Caco-2 (cell line): Measurements from ENCODE around the gene HIGD2A. TPM values are rescaled to one million over a fixed set of nuclear protein-coding genes. Genes with fewer than 3 reads are reported as not detected.

Experiments used
- BruUV-seq: library from RNA; stranded (reverse); fragments of 400-500 nt; replicated peaks from 2 replicates; lab custom pipeline; 2021; lab: Mats Ljungman, UMichigan
- CTCF ChIA-PET: fragments of 300-600 bp; sonication (Branson Sonifier 250); formaldehyde crosslinking; loops from one replicate; lab custom pipeline; 2022; ENCODE audit warnings: antibody characterized with exemption; lab: Charles Lee
- POLR2A ChIA-PET: fragments of 300-600 bp; sonication (Branson Sonifier 250); formaldehyde crosslinking; loops from one replicate; lab custom pipeline; 2022; ENCODE audit warnings: antibody characterized with exemption; lab: Charles Lee
- DNase-seq, 2 experiments: peaks; one replicate each; pipeline versions ENCODE4 v3.0.0 to v3.0.0-alpha.2; 2020 to 2022
- H3K27me3 ChIP-seq: replicated peaks from 2 replicates; pipeline ENCODE4 v1.6.0; 2011; ENCODE audit warnings: low read length; ENCODE audit not compliant: control insufficient read depth, insufficient read depth
- H3K36me3 ChIP-seq: 2 replicates; pipeline ENCODE4 v1.5.1; 2011; ENCODE audit warnings: low read length; ENCODE audit not compliant: control insufficient read depth, insufficient read depth
- H3K4me1 ChIP-seq: fragments of 250-450 bp; sonication (Bioruptor Pico); 2 replicates; pipeline ENCODE4 v1.5.1; 2020; ENCODE audit warnings: mild to moderate bottlenecking
- H3K4me3 ChIP-seq: 2 replicates; pipeline ENCODE4 v1.5.1; 2011; ENCODE audit warnings: low read depth, mild to moderate bottlenecking, control low read depth, low read length
- H3K9me3 ChIP-seq: fragments of 250-450 bp; sonication (Bioruptor Pico); 2 replicates; pipeline ENCODE4 v1.5.1; 2020; ENCODE audit warnings: mild to moderate bottlenecking, moderate library complexity
- H3K27ac Mint-ChIP-seq: one replicate; pipeline ENCODE4 v1.8.0; 2022; ENCODE audit warnings: mixed read lengths; ENCODE audit not compliant: unreplicated experiment
- H3K27me3 Mint-ChIP-seq: one replicate; pipeline ENCODE4 v1.8.0; 2022; ENCODE audit warnings: mixed read lengths; ENCODE audit not compliant: insufficient read depth, unreplicated experiment
- H3K36me3 Mint-ChIP-seq: one replicate; pipeline ENCODE4 v1.8.0; 2022; ENCODE audit warnings: mild to moderate bottlenecking, mixed read lengths; ENCODE audit not compliant: insufficient read depth, unreplicated experiment
- H3K4me1 Mint-ChIP-seq: one replicate; pipeline ENCODE4 v1.8.0; 2022; ENCODE audit warnings: low read depth, mixed read lengths; ENCODE audit not compliant: unreplicated experiment
- H3K4me3 Mint-ChIP-seq: one replicate; pipeline ENCODE4 v1.8.0; 2022; ENCODE audit warnings: mild to moderate bottlenecking, moderate library complexity, mixed read lengths; ENCODE audit not compliant: unreplicated experiment
- H3K9me3 Mint-ChIP-seq: one replicate; pipeline ENCODE4 v1.8.0; 2022; ENCODE audit warnings: mixed read lengths; ENCODE audit not compliant: unreplicated experiment
- CTCF ChIP-seq, 2 experiments: fragments of 200-600 bp in 1 of 2; IDR thresholded peaks; 1 replicate in 1 of 2; 2 replicates in 1 of 2; pipeline versions ENCODE4 v1.5.1 to v1.8.0; 2011 to 2022; ENCODE audit warnings: antibody characterized with exemption in 1 of 2, control low read depth in 1 of 2, inconsistent platforms in 1 of 2, low read depth in 1 of 2, low read length in 1 of 2, mild to moderate bottlenecking in 1 of 2, moderate library complexity in 1 of 2; ENCODE audit not compliant: insufficient read depth in 1 of 2, severe bottlenecking in 1 of 2, unreplicated experiment in 1 of 2
- intact Hi-C: fragments of 100-400 bp; cut with micrococcal nuclease; formaldehyde crosslinking; loops from one replicate; pipeline ENCODE4 v1.10.0; 2022; ENCODE audit not compliant: unreplicated experiment
- total RNA-seq: library from RNA; stranded (reverse); gene quantifications from 2 replicates; pipeline ENCODE4 v1.2.3, GENCODE V29; 2022

The HIGD2A gene
- total RNA-seq, 1 experiment from 2014 or later = 110 TPM

GRCh38 chr5:176368726-176369125 lies 19.8 kb upstream of the HIGD2A start:
- H3K4me3 Mint-ChIP-seq = no peak overlapping the region
- Histone ChIP-seq H3K4me3 (no peak overlapping the region), H3K27me3 (no peaks in the 10 kb centered on the region), H3K4me1 (no peaks in the 10 kb centered on the region; the same call in 1 of the 2 replicates), H3K9me3 (no peaks in the 10 kb centered on the region), H3K36me3 (no peaks in the 10 kb centered on the region)
- H3K36me3 Mint-ChIP-seq = peaks cover 5% of the 10 kb centered on the region
- BruUV-seq = no TSS peak
- H3K27ac Mint-ChIP-seq = no peak overlapping the region
- ChIA-PET CTCF (interaction anchor here (0.6 kb wide), 2 partner anchors 38 to 639 kb away, joined by 3 to 13 read pairs; no protein-coding TSS in a partner anchor), POLR2A (no interaction called here)
- no peaks in the 10 kb centered on the region for H3K4me1 Mint-ChIP-seq
- no peak for DNase-seq
- intact Hi-C loops = no loop called here
- no peaks in the 10 kb centered on the region for H3K9me3 Mint-ChIP-seq
- no peak for TF ChIP-seq CTCF (IDR thresholded peaks at IDR 0.05; ENCODE audit: insufficient read depth in 1 of 2, low read depth in 1 of 2, low read length in 1 of 2, severe bottlenecking in 1 of 2, unreplicated experiment in 1 of 2)
- no peaks in the 10 kb centered on the region for H3K27me3 Mint-ChIP-seq

GRCh38 chr5:176369934-176370711 lies 18.4 kb upstream of the HIGD2A start:
- Histone ChIP-seq H3K9me3 (no peaks in the 10 kb centered on the region), H3K36me3 (no peaks in the 10 kb centered on the region), H3K4me1 (no peaks in the 10 kb centered on the region; the same call in 1 of the 2 replicates), H3K27me3 (no peaks in the 10 kb centered on the region), H3K4me3 (no peak overlapping the region)
- Mint-ChIP-seq H3K4me1 (no peaks in the 10 kb centered on the region), H3K36me3 (peaks cover 5% of the 10 kb centered on the region), H3K9me3 (no peaks in the 10 kb centered on the region), H3K27me3 (no peaks in the 10 kb centered on the region), H3K4me3 (no peak overlapping the region), H3K27ac (no peak overlapping the region)
- intact Hi-C loops = no loop called here
- CTCF ChIA-PET = interaction anchor here (0.6 kb wide), 1 partner anchor 173 kb away, joined by 3 read pairs; no protein-coding TSS in a partner anchor
- no peak for TF ChIP-seq CTCF (IDR thresholded peaks at IDR 0.05; ENCODE audit: insufficient read depth in 1 of 2, low read depth in 1 of 2, low read length in 1 of 2, severe bottlenecking in 1 of 2, unreplicated experiment in 1 of 2)
- no peak for DNase-seq
- POLR2A ChIA-PET = no interaction called here
- BruUV-seq = no TSS peak

GRCh38 chr5:176371621-176372539 lies 16.7 kb upstream of the HIGD2A start:
- Histone ChIP-seq H3K27me3 (no peaks in the 10 kb centered on the region), H3K36me3 (no peaks in the 10 kb centered on the region), H3K4me1 (no peaks in the 10 kb centered on the region), H3K9me3 (no peaks in the 10 kb centered on the region), H3K4me3 (no peak overlapping the region)
- TF ChIP-seq CTCF (IDR thresholded peaks at IDR 0.05; ENCODE audit: insufficient read depth in 1 of 2, low read depth in 1 of 2, low read length in 1 of 2, severe bottlenecking in 1 of 2, unreplicated experiment in 1 of 2) = no peak
- Mint-ChIP-seq H3K27me3 (no peaks in the 10 kb centered on the region), H3K27ac (peak overlapping the region; percentile 35), H3K4me3 (no peak overlapping the region), H3K4me1 (no peaks in the 10 kb centered on the region), H3K36me3 (peaks cover 5% of the 10 kb centered on the region), H3K9me3 (no peaks in the 10 kb centered on the region)
- POLR2A ChIA-PET = no interaction called here
- no TSS peak for BruUV-seq
- CTCF ChIA-PET = no interaction called here
- no peak for DNase-seq
- intact Hi-C loops = no loop called here
